ENCODE measurements around the gene KCNC1. TPM values are rescaled to one million over a fixed set of nuclear protein-coding genes. Genes with fewer than 3 reads are reported as not detected.

The KCNC1 gene
- total RNA-seq, 1 donor from 2014 or later = not detected

DNA sequence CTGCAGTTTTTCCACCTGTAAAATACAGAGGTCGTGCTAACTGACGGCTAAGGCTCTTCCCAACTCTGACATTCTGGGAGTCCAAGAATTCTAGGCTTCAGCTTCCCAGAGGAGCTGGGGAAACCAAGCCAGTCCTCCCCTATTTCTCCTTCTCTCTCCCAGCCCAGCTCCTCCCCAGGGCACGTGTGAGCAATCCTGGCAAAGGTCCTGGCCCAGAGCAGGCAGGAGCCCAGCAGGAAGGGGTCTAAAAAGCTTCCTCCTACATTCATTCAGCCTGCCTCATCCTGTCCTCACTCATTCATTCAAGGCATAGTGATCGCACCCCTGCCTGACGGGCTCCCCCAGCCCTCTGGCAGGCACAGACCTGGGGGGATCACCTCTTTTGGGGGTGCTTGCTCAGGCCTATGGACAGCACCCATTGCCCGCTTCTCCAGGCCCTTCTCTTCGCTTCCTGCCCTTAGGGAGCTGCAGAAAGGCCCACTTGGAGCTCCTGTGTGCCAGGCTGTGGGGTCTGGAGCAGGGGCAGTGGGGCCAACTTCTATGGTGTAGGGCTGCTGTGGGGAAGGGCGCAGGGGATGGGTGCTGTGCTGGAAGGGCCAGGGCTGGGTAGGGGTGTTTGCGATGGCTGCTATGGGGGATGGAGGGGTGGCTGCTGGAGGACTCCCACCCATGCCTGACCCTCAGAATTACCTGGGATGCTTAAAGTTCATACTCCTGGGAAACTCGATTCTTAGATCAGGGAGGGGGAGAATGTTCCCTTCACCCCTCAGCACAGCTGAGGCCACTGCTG, 9.8 kb downstream of the KCNC1 start:
- Mint-ChIP-seq H3K4me1 (ENCODE audit: unreplicated experiment) (no peaks in the 10 kb centered on the region), H3K27me3 (ENCODE audit: unreplicated experiment) (peaks cover 9% of the 10 kb centered on the region), H3K36me3 (ENCODE audit: low read depth, unreplicated experiment) (no peaks in the 10 kb centered on the region), H3K4me3 (ENCODE audit: unreplicated experiment) (no peak overlapping the region), H3K27ac (ENCODE audit: unreplicated experiment) (no peak overlapping the region), H3K9me3 (ENCODE audit: unreplicated experiment) (no peaks in the 10 kb centered on the region)
- TF ChIP-seq, protein P1, sequence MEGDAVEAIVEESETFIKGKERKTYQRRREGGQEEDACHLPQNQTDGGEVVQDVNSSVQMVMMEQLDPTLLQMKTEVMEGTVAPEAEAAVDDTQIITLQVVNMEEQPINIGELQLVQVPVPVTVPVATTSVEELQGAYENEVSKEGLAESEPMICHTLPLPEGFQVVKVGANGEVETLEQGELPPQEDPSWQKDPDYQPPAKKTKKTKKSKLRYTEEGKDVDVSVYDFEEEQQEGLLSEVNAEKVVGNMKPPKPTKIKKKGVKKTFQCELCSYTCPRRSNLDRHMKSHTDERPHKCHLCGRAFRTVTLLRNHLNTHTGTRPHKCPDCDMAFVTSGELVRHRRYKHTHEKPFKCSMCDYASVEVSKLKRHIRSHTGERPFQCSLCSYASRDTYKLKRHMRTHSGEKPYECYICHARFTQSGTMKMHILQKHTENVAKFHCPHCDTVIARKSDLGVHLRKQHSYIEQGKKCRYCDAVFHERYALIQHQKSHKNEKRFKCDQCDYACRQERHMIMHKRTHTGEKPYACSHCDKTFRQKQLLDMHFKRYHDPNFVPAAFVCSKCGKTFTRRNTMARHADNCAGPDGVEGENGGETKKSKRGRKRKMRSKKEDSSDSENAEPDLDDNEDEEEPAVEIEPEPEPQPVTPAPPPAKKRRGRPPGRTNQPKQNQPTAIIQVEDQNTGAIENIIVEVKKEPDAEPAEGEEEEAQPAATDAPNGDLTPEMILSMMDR (IDR thresholded peaks at IDR 0.05; ENCODE audit: unreplicated experiment) = no peak
- no peak for DNase-seq (ENCODE audit: low spot score)

DNA sequence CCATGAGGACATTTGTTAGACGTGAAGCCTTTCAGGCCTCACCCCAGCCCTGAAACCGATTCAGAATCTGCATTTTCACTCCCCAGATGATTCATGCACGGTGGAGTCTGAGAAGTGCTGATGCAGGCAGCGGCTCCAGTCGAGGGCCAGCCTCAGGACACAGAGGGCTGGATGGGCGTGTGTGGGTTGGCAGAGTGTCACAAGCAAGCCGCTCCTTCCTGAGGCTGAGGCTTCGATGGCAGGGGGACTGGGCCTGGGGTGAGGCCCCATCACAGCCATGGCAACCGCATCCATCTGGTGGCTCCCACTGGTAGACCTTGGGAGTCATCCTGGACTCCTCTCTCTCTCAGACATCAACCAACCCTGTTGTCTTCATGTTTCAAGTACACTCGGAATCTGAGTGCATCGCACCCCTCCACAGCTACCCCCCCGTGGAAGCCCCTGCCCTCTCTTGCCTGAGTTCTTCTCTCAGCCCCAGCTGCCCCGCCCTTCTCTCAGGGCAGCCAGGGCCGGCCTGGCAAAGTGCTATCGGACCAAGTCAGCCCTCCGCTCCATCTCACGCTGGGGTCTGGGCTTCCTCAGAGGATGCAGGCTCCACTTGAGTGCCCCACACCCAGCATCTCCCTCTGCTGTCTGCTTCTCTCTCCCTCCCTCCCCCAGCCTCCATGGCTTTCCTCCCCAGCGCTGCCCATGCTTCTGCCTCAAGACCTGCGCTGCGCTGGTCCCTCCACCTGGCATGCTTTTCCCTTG, 10.6 kb downstream of the KCNC1 start:
- Mint-ChIP-seq H3K9me3 (ENCODE audit: unreplicated experiment) (no peaks in the 10 kb centered on the region), H3K4me1 (ENCODE audit: unreplicated experiment) (no peaks in the 10 kb centered on the region), H3K27me3 (ENCODE audit: unreplicated experiment) (peaks cover 9% of the 10 kb centered on the region), H3K27ac (ENCODE audit: unreplicated experiment) (no peak overlapping the region), H3K4me3 (ENCODE audit: unreplicated experiment) (no peak overlapping the region), H3K36me3 (ENCODE audit: low read depth, unreplicated experiment) (no peaks in the 10 kb centered on the region)
- DNase-seq (ENCODE audit: low spot score) = no peak
- TF ChIP-seq, protein P1 (IDR thresholded peaks at IDR 0.05; ENCODE audit: unreplicated experiment) = no peak

DNA sequence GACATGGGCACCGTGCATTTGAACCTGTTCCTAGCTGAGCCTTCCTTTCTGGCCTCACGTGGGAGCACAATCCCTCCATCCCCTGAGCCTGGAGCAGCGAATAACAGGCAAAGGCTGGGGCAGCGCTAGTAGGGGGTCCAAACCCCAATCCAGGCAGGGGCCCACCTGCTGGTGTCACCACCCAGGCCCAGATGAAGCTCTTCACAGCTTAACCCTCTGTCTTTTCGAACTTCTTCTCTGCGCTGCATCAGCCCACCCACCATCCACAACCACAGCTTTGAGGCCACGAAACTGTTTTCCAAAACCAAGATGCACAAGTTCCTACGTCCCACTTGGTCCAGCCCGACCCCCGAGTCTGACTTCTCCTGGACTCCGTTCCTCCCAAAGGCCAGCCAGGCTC, 11.5 kb downstream of the KCNC1 start:
- H3K4me3 Mint-ChIP-seq (ENCODE audit: unreplicated experiment) = no peak overlapping the region
- H3K36me3 Mint-ChIP-seq (ENCODE audit: low read depth, unreplicated experiment) = no peaks in the 10 kb centered on the region
- H3K9me3 Mint-ChIP-seq (ENCODE audit: unreplicated experiment) = no peaks in the 10 kb centered on the region
- DNase-seq (ENCODE audit: low spot score) = no peak
- no peak overlapping the region for H3K27ac Mint-ChIP-seq (ENCODE audit: unreplicated experiment)
- TF ChIP-seq, protein P1 (IDR thresholded peaks at IDR 0.05; ENCODE audit: unreplicated experiment) = no peak
- H3K27me3 Mint-ChIP-seq (ENCODE audit: unreplicated experiment) = peaks cover 13% of the 10 kb centered on the region
- H3K4me1 Mint-ChIP-seq (ENCODE audit: unreplicated experiment) = no peaks in the 10 kb centered on the region

DNA sequence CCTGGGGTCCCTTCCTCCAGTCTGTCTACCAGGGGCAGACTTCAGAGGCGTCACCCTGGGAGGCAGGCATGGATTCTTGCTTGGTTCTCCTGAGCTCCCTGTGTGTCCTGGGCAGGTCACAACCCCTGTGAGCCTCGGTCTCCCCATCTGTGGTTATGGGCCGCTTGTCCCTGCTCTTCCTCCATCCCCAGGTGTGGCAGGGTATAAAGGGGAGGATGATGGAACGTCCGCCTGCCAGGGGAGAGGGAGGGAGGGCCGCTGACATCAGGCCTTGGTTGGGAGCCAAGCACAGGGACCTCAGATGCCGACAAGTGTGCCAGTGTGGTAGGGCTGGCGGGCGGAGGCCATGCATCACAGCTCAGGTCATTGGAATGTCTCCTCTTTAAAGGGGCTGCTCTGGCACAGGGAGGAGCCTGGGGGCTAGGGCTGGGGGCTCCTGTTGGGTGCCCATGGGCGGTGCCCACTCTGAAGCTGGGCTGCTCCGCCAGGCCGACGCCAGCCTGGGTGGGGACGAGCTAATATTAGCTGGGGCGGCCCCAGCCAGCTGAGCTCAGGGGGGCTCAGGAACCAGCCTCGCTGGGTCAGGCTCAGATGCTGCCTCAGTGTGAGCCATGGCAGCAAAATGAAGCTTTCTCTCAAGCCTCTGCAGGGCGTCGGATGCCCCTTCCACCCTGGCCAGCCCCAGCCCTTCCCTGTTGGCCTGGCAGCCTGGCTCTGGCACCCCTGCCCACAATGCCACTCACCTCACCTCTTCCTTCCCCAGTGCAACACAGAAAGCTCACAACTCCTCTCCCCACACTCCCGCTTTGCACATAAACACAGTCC, 12.8 kb downstream of the KCNC1 start:
- H3K4me1 Mint-ChIP-seq (ENCODE audit: unreplicated experiment) = no peaks in the 10 kb centered on the region
- H3K27ac Mint-ChIP-seq (ENCODE audit: unreplicated experiment) = no peak overlapping the region
- no peak overlapping the region for H3K4me3 Mint-ChIP-seq (ENCODE audit: unreplicated experiment)
- no peaks in the 10 kb centered on the region for H3K9me3 Mint-ChIP-seq (ENCODE audit: unreplicated experiment)
- H3K36me3 Mint-ChIP-seq (ENCODE audit: low read depth, unreplicated experiment) = no peaks in the 10 kb centered on the region
- H3K27me3 Mint-ChIP-seq (ENCODE audit: unreplicated experiment) = peaks cover 14% of the 10 kb centered on the region
- TF ChIP-seq, protein P1 (IDR thresholded peaks at IDR 0.05; ENCODE audit: unreplicated experiment) = no peak
- no peak for DNase-seq (ENCODE audit: low spot score)

All from endothelial cell (in vitro differentiated cells).